ENCODE results near the gene MUC5B.

MUC5B gene

GRCh38 chr11:1302041-1302460, 79.2 kb downstream of the MUC5B start:
- FAIRE-seq: no peak

- FAIRE-seq: no peak
Measured at GRCh38 chr11:1302461-1303125, 79.7 kb downstream of the MUC5B start.

- FAIRE-seq: no peak
Measured at GRCh38 chr11:1303126-1303821, 80.4 kb downstream of the MUC5B start.

GRCh38 chr11:1303973-1304372, 81.1 kb downstream of the MUC5B start:
- FAIRE-seq: no peak

GRCh38 chr11:1304380-1304779, 81.5 kb downstream of the MUC5B start:
- no peak for FAIRE-seq

GRCh38 chr11:1305063-1305495, 82.2 kb downstream of the MUC5B start:
- no peak for FAIRE-seq

- no peak for FAIRE-seq
Measured at GRCh38 chr11:1305501-1306056, 82.7 kb downstream of the MUC5B start.

GRCh38 chr11:1306186-1307162, 83.6 kb downstream of the MUC5B start:
- FAIRE-seq: no peak

- no peak for FAIRE-seq
Measured at GRCh38 chr11:1307163-1307870, 84.5 kb downstream of the MUC5B start.

- no peak for FAIRE-seq
Measured at GRCh38 chr11:1307998-1308742, 85.3 kb downstream of the MUC5B start.

GRCh38 chr11:1308743-1309497, 86.1 kb downstream of the MUC5B start:
- no peak for FAIRE-seq

- no peak for FAIRE-seq
Measured at GRCh38 chr11:1309498-1310317, 86.8 kb downstream of the MUC5B start, which contains the start of gene TOLLIP. Gene TOLLIP (minus strand): TSS chr11:1309632. CDS start chr11:1309498, 134 bp downstream.

- FAIRE-seq: no peak
Measured at GRCh38 chr11:1310318-1310687, 87.4 kb downstream of the MUC5B start.

- FAIRE-seq: no peak
Measured at GRCh38 chr11:1310772-1311468, 88.1 kb downstream of the MUC5B start.
